Right lobe of liver (tissue), 4 donors: ENCODE data around the gene PPP2R5C.

Experiments
- POLR2A ChIP-seq: fragments of 450-650 bp; IDR thresholded peaks from one replicate; pipeline ENCODE4 v1.6.1; 2017; ENCODE audit warnings: antibody characterized with exemption, mild to moderate bottlenecking
- TF ChIP-seq, protein P1 (sequence below), 4 donors: fragments of 200-600 bp in 3 of 4; fragments of 450-650 bp in 1 of 4; IDR thresholded peaks; one replicate each; pipeline versions ENCODE4 v1.5.1 to v1.8.0; 2016 to 2022; ENCODE audit warnings: antibody characterized with exemption in 4 of 4, mild to moderate bottlenecking in 2 of 4
- donor health status: DM: no; HTN: no; CAD: no.
- donor health status: DM: no; HTN: no; CAD: no.
- donor health status: DM: no; HTN: yes; CAD: no.

DNA sequence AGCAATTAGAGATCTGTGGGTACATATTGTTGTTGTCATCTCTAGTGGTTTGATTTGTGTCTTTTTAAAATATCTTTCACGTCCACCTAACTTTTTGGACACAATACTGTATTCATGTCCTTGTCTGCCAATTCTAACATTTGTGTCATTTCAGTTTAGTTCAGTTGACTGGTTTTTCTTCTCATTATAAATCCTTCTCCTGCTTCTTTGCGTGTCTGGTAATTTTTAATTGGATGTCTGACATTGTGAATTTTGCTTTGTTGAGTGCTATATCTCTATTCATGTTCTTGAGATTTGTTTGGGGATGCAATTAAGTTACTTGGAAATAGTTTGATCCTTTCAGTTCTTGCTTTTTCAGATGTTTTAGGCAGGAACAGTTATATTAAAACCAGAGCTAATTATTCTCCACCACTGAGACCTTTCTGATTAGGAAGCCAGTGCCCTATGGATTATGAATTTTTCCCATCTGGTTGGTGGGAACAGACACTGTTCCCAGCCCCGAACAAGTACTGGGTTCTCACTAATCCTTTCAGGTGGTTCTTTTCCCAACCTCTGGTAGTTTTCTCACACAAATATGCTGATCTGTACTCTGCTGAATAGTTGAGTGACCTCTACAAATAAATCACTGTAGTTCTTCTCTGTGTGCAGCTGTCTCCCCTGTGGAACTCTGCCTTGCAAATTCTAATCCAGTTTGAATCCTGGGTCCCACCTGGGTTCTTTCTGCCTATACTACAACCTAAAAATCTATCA, 111.7 kb downstream of the PPP2R5C start:
- TF ChIP-seq, protein P1, sequence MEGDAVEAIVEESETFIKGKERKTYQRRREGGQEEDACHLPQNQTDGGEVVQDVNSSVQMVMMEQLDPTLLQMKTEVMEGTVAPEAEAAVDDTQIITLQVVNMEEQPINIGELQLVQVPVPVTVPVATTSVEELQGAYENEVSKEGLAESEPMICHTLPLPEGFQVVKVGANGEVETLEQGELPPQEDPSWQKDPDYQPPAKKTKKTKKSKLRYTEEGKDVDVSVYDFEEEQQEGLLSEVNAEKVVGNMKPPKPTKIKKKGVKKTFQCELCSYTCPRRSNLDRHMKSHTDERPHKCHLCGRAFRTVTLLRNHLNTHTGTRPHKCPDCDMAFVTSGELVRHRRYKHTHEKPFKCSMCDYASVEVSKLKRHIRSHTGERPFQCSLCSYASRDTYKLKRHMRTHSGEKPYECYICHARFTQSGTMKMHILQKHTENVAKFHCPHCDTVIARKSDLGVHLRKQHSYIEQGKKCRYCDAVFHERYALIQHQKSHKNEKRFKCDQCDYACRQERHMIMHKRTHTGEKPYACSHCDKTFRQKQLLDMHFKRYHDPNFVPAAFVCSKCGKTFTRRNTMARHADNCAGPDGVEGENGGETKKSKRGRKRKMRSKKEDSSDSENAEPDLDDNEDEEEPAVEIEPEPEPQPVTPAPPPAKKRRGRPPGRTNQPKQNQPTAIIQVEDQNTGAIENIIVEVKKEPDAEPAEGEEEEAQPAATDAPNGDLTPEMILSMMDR (IDR thresholded peaks at IDR 0.05) = no peak
- TF ChIP-seq POLR2A = no peak
